B cell (primary cell): ENCODE results near the gene TMEM238. TPM values are rescaled to one million over a fixed set of nuclear protein-coding genes. Genes with fewer than 3 reads are reported as not detected.

Source experiments
- ATAC-seq: fragments of 200-7000 bp; cut with Tn5 transposase; one replicate; pipeline ENCODE4 v1.10.0; 2021; ENCODE audit warnings: low read depth, mild to moderate bottlenecking, moderate number of reproducible peaks, moderate library complexity
- CTCF ChIA-PET: fragments of 350-600 bp; sonication (Branson Sonifier 250); formaldehyde crosslinking; loops from one replicate; lab custom pipeline; 2021; ENCODE audit warnings: antibody characterized with exemption, inconsistent platforms; lab: Charles Lee
- POLR2A ChIA-PET: fragments of 350-600 bp; sonication (Branson Sonifier 250); formaldehyde crosslinking; loops from one replicate; lab custom pipeline; 2021; ENCODE audit warnings: antibody characterized with exemption; lab: Charles Lee
- DNase-seq: peaks from one replicate; pipeline ENCODE4 v3.0.0; 2013
- H2AFZ ChIP-seq: 2 replicates; pipeline ENCODE4 v1.6.1; 2012; ENCODE audit warnings: mild to moderate bottlenecking, low read depth, low read length; ENCODE audit not compliant: insufficient read depth, poor library complexity, severe bottlenecking
- H3K27ac ChIP-seq, 2 donors: 1 replicate in 1 of 2; 2 replicates in 1 of 2; pipeline ENCODE4 v1.5.1; 2012 to 2013; ENCODE audit warnings: low read length in 2 of 2, mild to moderate bottlenecking in 2 of 2, moderate library complexity in 1 of 2
- H3K27me3 ChIP-seq, 4 experiments: fragments of 200-600 bp in 1 of 4; sonication (generic) in 1 of 4; replicated peaks in 1 of 4; 1 replicate in 2 of 4; 2 replicates in 2 of 4; pipeline versions ENCODE4 v1.6.1 to v1.7.0; 2013 to 2016; ENCODE audit warnings: low read length in 3 of 4, mild to moderate bottlenecking in 2 of 4, mixed read lengths in 1 of 4, moderate library complexity in 1 of 4; ENCODE audit not compliant: insufficient read depth in 4 of 4, control insufficient read depth in 3 of 4; ENCODE audit errors: control extremely low read depth in 1 of 4
- H3K36me3 ChIP-seq, 2 experiments: replicated peaks in 1 of 2; 1 replicate in 1 of 2; 2 replicates in 1 of 2; pipeline versions ENCODE4 v1.6.1 to v1.7.1; 2013; ENCODE audit warnings: low read length in 1 of 2; ENCODE audit not compliant: insufficient read depth in 2 of 2, control insufficient read depth in 1 of 2; ENCODE audit errors: control extremely low read depth in 1 of 2, extremely low read depth in 1 of 2
- H3K4me1 ChIP-seq, 2 donors: fragments of 200-600 bp in 1 of 2; sonication (generic) in 1 of 2; 1 replicate in 1 of 2; 2 replicates in 1 of 2; pipeline versions ENCODE4 v1.5.1 to v1.6.1; 2013 to 2017; ENCODE audit warnings: low read length in 2 of 2; ENCODE audit not compliant: control insufficient read depth in 2 of 2, insufficient read depth in 2 of 2
- H3K4me2 ChIP-seq: replicated peaks from 2 replicates; pipeline ENCODE3; 2012; ENCODE audit warnings: mild to moderate bottlenecking, low read depth, low read length; ENCODE audit not compliant: poor library complexity, severe bottlenecking
- H3K4me3 ChIP-seq, 5 experiments: fragments of 200-600 bp in 1 of 5; sonication (generic) in 1 of 5; 1 replicate in 3 of 5; 2 replicates in 2 of 5; pipeline versions ENCODE4 v1.5.1 to v1.7.0; 2011 to 2016; ENCODE audit warnings: low read length in 4 of 5, mild to moderate bottlenecking in 4 of 5, low read depth in 2 of 5, control low read depth in 1 of 5, moderate library complexity in 1 of 5; ENCODE audit not compliant: insufficient read depth in 1 of 5; ENCODE audit errors: control extremely low read depth in 1 of 5, extremely low read depth in 1 of 5
- H3K79me2 ChIP-seq: fragments of 200-600 bp; sonication (generic); one replicate; pipeline ENCODE4 v1.6.0; 2016; ENCODE audit warnings: low read length; ENCODE audit not compliant: control insufficient read depth, insufficient read depth
- H3K9ac ChIP-seq: fragments of 200-600 bp; sonication (generic); 2 replicates; pipeline ENCODE4 v1.6.1; 2017; ENCODE audit warnings: mild to moderate bottlenecking, low read length, moderate library complexity
- H3K9me3 ChIP-seq, 3 donors: one replicate each; pipeline versions ENCODE4 v1.6.1 to v1.7.1; 2013; ENCODE audit warnings: low read length in 2 of 3; ENCODE audit not compliant: control insufficient read depth in 2 of 3, insufficient read depth in 1 of 3; ENCODE audit errors: control extremely low read depth in 1 of 3
- H4K20me1 ChIP-seq: 2 replicates; pipeline ENCODE4 v1.6.0; 2012; ENCODE audit warnings: mild to moderate bottlenecking, low read length; ENCODE audit not compliant: insufficient read depth, control insufficient read depth, poor library complexity, severe bottlenecking
- H3K27ac Mint-ChIP-seq: one replicate; pipeline ENCODE4 v1.8.0; 2021; ENCODE audit warnings: mixed read lengths
- H3K27me3 Mint-ChIP-seq: one replicate; pipeline ENCODE4 v1.8.0; 2021; ENCODE audit warnings: mixed read lengths
- H3K4me1 Mint-ChIP-seq: one replicate; pipeline ENCODE4 v1.8.0; 2021; ENCODE audit warnings: mixed read lengths
- H3K4me3 Mint-ChIP-seq: one replicate; pipeline ENCODE4 v1.8.0; 2021; ENCODE audit warnings: mixed read lengths
- H3K9me3 Mint-ChIP-seq: one replicate; pipeline ENCODE4 v1.8.0; 2022; ENCODE audit warnings: mixed read lengths; ENCODE audit not compliant: insufficient read depth
- EZH2 ChIP-seq: IDR thresholded peaks from 2 replicates; pipeline ENCODE4 v1.6.1; 2012; ENCODE audit warnings: borderline replicate concordance, low read depth, mild to moderate bottlenecking, moderate library complexity, low read length; ENCODE audit not compliant: insufficient read depth, poor library complexity, severe bottlenecking
- WGBS: methylation state at CpG from one replicate; pipeline ENCODE4 v1.1.5; 2013; ENCODE audit warnings: missing lambda C conversion rate; ENCODE audit not compliant: insufficient coverage; 5-methylcytosine and 5-hydroxymethylcytosine counted together
- intact Hi-C: fragments of 100-400 bp; cut with micrococcal nuclease; formaldehyde crosslinking; loops from one replicate; pipeline ENCODE4 v1.10.0; 2022
- polyA plus RNA-seq: library from polyadenylated mRNA; depleted of rRNA; stranded (reverse); fragments of >200 nt; gene quantifications from 2 replicates; pipeline ENCODE4 v1.2.3, GENCODE V29; 2012
- total RNA-seq, 2 donors: library from RNA; stranded (reverse); fragments of 120-200 nt in 1 of 2; gene quantifications; 1 replicate in 1 of 2; 2 replicates in 1 of 2; pipeline versions ENCODE4 v1.2.3 to v1.2.4, GENCODE V29; 2013 to 2022
- TF ChIP-seq, protein P1 (sequence below): fragments of 200-600 bp; IDR thresholded peaks from one replicate; pipeline ENCODE4 v1.8.0; 2022; ENCODE audit warnings: antibody characterized with exemption, mild to moderate bottlenecking

Gene TMEM238
- total and polyA plus RNA-seq, 2 donors (not counting 1 experiment from before 2014, with no cell fraction given) = 0.76 to 4.7 TPM

DNA sequence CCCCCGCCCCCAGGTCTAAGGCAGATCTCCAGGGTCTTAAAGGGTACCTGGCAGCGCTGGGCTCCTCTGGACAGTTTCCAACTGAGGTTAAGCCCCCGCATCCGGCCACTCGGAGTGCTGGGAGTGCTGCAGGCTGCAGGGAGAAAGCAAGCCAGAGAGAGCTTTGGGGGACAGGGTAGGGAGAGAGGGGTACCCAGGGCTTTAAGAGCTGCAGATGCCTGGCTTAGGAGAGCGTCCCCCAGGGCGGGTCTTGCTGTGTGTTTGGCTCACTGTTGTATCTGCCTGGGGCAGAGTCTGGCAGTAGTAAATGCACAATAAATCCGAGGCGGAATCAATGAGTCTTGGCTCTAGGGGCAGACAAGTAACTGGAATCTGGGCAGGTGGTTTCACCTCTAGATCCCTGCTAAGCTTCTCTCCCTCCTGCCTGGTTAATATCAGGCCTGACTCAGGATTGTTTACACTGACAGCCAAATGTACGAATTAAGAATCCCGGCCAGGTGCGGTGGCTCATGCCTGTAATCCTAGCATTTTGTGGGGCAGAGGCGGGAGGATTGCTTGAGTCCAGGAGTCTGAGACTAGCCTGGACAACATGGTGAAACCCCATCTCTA is 28.8 kb downstream of the TMEM238 start:
- Mint-ChIP-seq H3K27ac (no peak overlapping the region), H3K27me3 (peaks cover 44% of the 10 kb centered on the region), H3K4me3 (peak overlapping the region; percentile 49), H3K9me3 (no peaks in the 10 kb centered on the region), H3K4me1 (peaks cover 23% of the 10 kb centered on the region)
- Histone ChIP-seq H3K27ac (no peak overlapping the region), H3K4me1 (peaks cover 23 to 29% of the 10 kb centered on the region in 2 donors), H4K20me1 (no peaks in the 10 kb centered on the region), H3K9ac (no peak overlapping the region), H2AFZ (no peak overlapping the region), H3K27me3 (peaks cover 0 to 60% (median 24%) of the 10 kb centered on the region in 4 experiments), H3K4me3 (no peak overlapping the region), H3K36me3 (no peaks in the 10 kb centered on the region), H3K79me2 (no peaks in the 10 kb centered on the region), H3K4me2 (no peak overlapping the region), H3K9me3 (peaks cover 0 to 18% (median 0%) of the 10 kb centered on the region in 3 donors)
- no peak for ATAC-seq
- intact Hi-C loops = no loop called here
- ChIA-PET POLR2A (no interaction called here), CTCF (interaction anchor here (0.8 kb wide), 1 partner anchor 67 kb away, joined by 3 read pairs; no protein-coding TSS in a partner anchor)
- WGBS = 36% methylated on average over 10 of the region's 13 CpGs
- no peak for DNase-seq
- TF ChIP-seq EZH2 = no peak
- TF ChIP-seq, protein P1, sequence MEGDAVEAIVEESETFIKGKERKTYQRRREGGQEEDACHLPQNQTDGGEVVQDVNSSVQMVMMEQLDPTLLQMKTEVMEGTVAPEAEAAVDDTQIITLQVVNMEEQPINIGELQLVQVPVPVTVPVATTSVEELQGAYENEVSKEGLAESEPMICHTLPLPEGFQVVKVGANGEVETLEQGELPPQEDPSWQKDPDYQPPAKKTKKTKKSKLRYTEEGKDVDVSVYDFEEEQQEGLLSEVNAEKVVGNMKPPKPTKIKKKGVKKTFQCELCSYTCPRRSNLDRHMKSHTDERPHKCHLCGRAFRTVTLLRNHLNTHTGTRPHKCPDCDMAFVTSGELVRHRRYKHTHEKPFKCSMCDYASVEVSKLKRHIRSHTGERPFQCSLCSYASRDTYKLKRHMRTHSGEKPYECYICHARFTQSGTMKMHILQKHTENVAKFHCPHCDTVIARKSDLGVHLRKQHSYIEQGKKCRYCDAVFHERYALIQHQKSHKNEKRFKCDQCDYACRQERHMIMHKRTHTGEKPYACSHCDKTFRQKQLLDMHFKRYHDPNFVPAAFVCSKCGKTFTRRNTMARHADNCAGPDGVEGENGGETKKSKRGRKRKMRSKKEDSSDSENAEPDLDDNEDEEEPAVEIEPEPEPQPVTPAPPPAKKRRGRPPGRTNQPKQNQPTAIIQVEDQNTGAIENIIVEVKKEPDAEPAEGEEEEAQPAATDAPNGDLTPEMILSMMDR = no peak

DNA sequence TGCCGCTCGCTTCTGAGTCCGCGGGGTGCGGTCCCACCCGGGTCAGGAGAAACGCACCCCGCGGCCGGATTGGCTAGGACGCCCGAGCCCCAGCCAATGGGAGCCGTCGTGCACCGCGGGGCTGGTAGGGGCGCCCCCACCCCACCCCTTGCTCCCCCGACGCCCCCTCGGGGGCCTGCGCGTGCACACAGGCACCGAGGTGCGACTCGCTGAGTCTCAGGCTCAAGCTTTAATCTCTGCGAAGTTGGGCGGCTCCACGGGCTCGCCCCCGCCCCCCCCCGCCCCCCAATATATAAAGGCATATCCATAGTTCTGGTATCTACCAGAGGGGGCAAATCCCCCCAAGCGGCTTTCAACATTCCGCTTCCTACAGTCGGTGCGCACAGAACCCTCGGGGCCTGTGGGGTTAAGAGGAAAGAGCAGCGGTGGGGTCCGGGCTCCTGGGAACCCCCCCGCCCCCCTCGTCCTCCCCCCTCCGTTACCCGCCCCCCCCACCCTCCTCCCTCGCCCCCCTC is 29.3 kb downstream of the TMEM238 start, which contains the start of gene COX6B2:
Gene COX6B2, minus strand, starts transcription at position 22 of the 515 bp plus-strand sequence. CDS start 198 bp downstream, outside the sequence.
- peak within 1 kb of the TSS; percentile 27 to 51 (median 33) for H3K4me3 ChIP-seq
- peak within 1 kb of the TSS; percentile 45 for H3K9ac ChIP-seq
- intact Hi-C loops = loop anchor here (1.0 kb wide), 1 partner anchor 15 kb away; the partner anchor contains the start of gene KMT5C

More for the DNA sequence above, 29.3 kb downstream of the TMEM238 start, which contains the start of gene COX6B2:
- peaks cover 23% of the 10 kb centered on the region for H3K4me1 Mint-ChIP-seq
- POLR2A ChIA-PET = no interaction called here
- Histone ChIP-seq H3K4me1 (peaks cover 23 to 29% of the 10 kb centered on the region in 2 donors), H3K4me2 (peak within 1 kb of the TSS; percentile 79), H3K9me3 (peaks cover 0 to 18% (median 0%) of the 10 kb centered on the region in 3 donors), H3K27ac (no peak within 1 kb of the TSS), H3K27me3 (peaks cover 0 to 60% (median 24%) of the 10 kb centered on the region in 4 experiments), H3K79me2 (no peaks in the 10 kb centered on the region), H3K36me3 (no peaks in the 10 kb centered on the region), H2AFZ (peak within 1 kb of the TSS; percentile 73), H4K20me1 (no peaks in the 10 kb centered on the region)
- peaks cover 44% of the 10 kb centered on the region for H3K27me3 Mint-ChIP-seq
- CTCF ChIA-PET = no interaction called here
- DNase-seq (no peak), ATAC-seq (no peak)
- H3K9me3 Mint-ChIP-seq = no peaks in the 10 kb centered on the region
- no peak within 1 kb of the TSS for H3K27ac Mint-ChIP-seq
- WGBS = 4% methylated on average over 20 of the region's 43 CpGs
- peak within 1 kb of the TSS; percentile 82 for H3K4me3 Mint-ChIP-seq
- no peak for TF ChIP-seq EZH2
- TF ChIP-seq, protein P1 = no peak
